Lower lobe of right lung (tissue), 2 donors: Measurements from ENCODE around the gene MBNL2. TPM values are rescaled to one million over a fixed set of nuclear protein-coding genes. Genes with fewer than 3 reads are reported as not detected.

ENCODE experiments used
- ATAC-seq, 2 donors: fragments of 200-7000 bp; cut with Tn5 transposase; one replicate each; pipeline ENCODE4 v1.9.1; 2020 to 2022; ENCODE audit warnings: mild to moderate bottlenecking in 2 of 2, moderate library complexity in 2 of 2
- DNase-seq: peaks from one replicate; pipeline ENCODE4 v3.0.0-alpha.2; 2020
- H3K27ac ChIP-seq: fragments of 200-600 bp; one replicate; pipeline ENCODE4 v1.8.0; 2022
- H3K27me3 ChIP-seq: fragments of 200-600 bp; one replicate; pipeline ENCODE4 v1.8.0; 2022; ENCODE audit warnings: low read depth
- H3K36me3 ChIP-seq: fragments of 200-600 bp; one replicate; pipeline ENCODE4 v1.8.0; 2022; ENCODE audit warnings: mild to moderate bottlenecking
- H3K4me1 ChIP-seq: fragments of 200-600 bp; one replicate; pipeline ENCODE4 v1.8.0; 2022
- H3K4me3 ChIP-seq: fragments of 200-600 bp; one replicate; pipeline ENCODE4 v1.8.0; 2022; ENCODE audit warnings: mild to moderate bottlenecking
- H3K9me3 ChIP-seq: fragments of 200-600 bp; one replicate; pipeline ENCODE4 v1.8.0; 2022
- intact Hi-C: fragments of 100-400 bp; cut with DNase I; formaldehyde crosslinking; loops from one replicate; pipeline ENCODE4 v1.11.0; 2022
- total RNA-seq: library from RNA; stranded (reverse); fragmentation: NEBNext Ultra II Directional; extraction: Animal tissue kit (Norgen Biotek cat#: 25700); gene quantifications from one replicate; pipeline ENCODE4 v1.2.1, GENCODE V29; 2021
- TF ChIP-seq, protein P1 (sequence below): fragments of 200-600 bp; IDR thresholded peaks from one replicate; pipeline ENCODE4 v1.8.0; 2022; ENCODE audit warnings: antibody characterized with exemption, mild to moderate bottlenecking
- donor health status: DM: no; HTN: yes; CAD: no; lungs with severe emphysema.

Gene MBNL2
- total RNA-seq, 1 donor from 2014 or later, result 58.2 TPM

DNA sequence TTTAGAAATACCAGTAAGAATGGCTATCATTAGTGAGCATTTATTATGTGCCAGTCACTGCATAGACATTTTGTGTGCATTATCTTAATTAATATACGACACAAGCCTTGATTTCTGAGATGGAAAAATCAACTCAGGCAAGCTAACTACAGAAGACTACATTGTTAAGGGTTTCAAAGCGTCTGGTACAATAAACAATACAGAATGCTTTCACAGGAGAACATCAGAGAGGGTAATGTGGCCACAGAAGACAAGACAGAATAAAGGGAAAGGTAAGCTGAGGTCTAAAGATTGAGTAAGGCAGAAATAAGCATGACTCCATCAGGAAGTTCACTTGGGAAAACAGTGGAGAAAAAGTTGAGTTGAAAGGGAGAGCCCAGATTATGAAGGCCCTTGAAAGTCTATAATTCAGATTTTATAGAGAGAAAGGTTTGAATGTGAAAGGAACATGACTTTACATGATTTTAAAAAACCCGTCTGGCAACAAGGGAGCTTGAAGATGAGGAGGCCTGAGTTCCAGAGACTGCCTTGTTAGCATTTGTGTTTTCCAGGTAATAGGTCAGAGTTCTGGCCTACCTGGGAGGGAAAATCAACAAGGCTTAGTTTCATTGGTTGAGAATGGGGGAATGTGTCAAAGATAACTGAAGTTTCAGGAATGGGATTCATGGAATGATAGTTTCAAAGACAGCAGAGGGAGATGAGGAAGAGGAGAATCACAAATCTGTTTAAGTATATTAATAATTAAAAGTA, 1.8 kb upstream of the MBNL2 start:
- intact Hi-C loops, result loop anchor here (5.0 to 10.0 kb wide), 2 partner anchors 106 to 122 kb away; no protein-coding TSS in a partner anchor
- peaks cover 20% of the 10 kb centered on the region for H3K4me1 ChIP-seq
- H3K27me3 ChIP-seq, result no peaks in the 10 kb centered on the region
- no peak overlapping the region for H3K4me3 ChIP-seq
- ATAC-seq (no peak), DNase-seq (no peak)
- H3K27ac ChIP-seq, result no peak overlapping the region
- TF ChIP-seq, protein P1, sequence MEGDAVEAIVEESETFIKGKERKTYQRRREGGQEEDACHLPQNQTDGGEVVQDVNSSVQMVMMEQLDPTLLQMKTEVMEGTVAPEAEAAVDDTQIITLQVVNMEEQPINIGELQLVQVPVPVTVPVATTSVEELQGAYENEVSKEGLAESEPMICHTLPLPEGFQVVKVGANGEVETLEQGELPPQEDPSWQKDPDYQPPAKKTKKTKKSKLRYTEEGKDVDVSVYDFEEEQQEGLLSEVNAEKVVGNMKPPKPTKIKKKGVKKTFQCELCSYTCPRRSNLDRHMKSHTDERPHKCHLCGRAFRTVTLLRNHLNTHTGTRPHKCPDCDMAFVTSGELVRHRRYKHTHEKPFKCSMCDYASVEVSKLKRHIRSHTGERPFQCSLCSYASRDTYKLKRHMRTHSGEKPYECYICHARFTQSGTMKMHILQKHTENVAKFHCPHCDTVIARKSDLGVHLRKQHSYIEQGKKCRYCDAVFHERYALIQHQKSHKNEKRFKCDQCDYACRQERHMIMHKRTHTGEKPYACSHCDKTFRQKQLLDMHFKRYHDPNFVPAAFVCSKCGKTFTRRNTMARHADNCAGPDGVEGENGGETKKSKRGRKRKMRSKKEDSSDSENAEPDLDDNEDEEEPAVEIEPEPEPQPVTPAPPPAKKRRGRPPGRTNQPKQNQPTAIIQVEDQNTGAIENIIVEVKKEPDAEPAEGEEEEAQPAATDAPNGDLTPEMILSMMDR, result no peak
- no peaks in the 10 kb centered on the region for H3K9me3 ChIP-seq
- H3K36me3 ChIP-seq, result no peaks in the 10 kb centered on the region

DNA sequence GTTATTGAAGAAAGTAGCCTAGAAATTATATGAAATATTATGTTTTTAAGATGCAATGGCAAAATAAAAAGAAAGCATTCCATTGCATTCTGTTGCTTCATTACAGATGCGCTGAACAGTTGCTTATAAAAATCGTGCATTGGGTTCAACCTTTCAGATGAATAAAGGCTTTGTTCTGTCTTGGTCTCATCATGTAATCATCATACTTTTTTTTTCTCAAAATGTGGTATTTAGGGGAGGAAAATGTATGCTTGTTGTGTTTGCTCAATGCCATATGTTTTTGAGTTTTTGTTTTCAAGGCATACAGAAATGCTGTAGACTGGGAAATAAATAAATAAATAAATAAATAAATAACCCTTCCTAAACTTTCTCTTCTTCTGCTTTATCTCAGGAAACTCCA, 1.1 kb upstream of the MBNL2 start:
- TF ChIP-seq, protein P1, result no peak
- intact Hi-C loops, result loop anchor here (5.0 to 10.0 kb wide), 2 partner anchors 106 to 121 kb away; no protein-coding TSS in a partner anchor

DNA sequence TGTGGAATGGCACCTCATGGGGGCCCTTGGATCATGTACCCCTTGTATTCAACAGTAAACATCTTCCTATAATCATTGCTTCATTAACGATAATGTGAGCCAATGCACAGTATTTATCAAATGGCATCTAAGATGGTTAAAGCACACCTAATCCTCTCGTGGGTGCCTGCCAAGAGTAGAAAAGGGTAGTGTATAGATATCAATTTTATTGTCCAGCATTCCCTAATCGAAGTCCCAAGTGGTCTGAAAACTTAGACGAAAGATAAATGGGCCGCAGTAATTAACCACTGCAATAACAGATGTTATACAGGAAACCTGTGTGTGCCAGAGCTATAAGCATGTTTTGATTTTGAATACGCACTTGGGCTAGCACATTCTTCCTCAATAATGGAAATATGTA, 667 bp upstream of the MBNL2 start:
- DNase-seq (no peak), ATAC-seq (no peak)
- no peaks in the 10 kb centered on the region for H3K36me3 ChIP-seq
- TF ChIP-seq, protein P1, result no peak
- peak overlapping the region; percentile 91 for H3K27ac ChIP-seq
- intact Hi-C loops, result loop anchor here (5.0 to 10.0 kb wide), 2 partner anchors 107 to 121 kb away; no protein-coding TSS in a partner anchor
- no peaks in the 10 kb centered on the region for H3K9me3 ChIP-seq
- H3K27me3 ChIP-seq, result no peaks in the 10 kb centered on the region
- peak overlapping the region; percentile 68 for H3K4me3 ChIP-seq
- peaks cover 32% of the 10 kb centered on the region for H3K4me1 ChIP-seq

More for the DNA sequence above, 1.1 kb upstream of the MBNL2 start:
- H3K4me1 ChIP-seq, result peaks cover 27% of the 10 kb centered on the region
- ATAC-seq, result no peak
- no peak overlapping the region for H3K27ac ChIP-seq
- H3K4me3 ChIP-seq, result no peak overlapping the region
- no peak for DNase-seq
- no peaks in the 10 kb centered on the region for H3K36me3 ChIP-seq
- H3K9me3 ChIP-seq, result no peaks in the 10 kb centered on the region
- no peaks in the 10 kb centered on the region for H3K27me3 ChIP-seq

DNA sequence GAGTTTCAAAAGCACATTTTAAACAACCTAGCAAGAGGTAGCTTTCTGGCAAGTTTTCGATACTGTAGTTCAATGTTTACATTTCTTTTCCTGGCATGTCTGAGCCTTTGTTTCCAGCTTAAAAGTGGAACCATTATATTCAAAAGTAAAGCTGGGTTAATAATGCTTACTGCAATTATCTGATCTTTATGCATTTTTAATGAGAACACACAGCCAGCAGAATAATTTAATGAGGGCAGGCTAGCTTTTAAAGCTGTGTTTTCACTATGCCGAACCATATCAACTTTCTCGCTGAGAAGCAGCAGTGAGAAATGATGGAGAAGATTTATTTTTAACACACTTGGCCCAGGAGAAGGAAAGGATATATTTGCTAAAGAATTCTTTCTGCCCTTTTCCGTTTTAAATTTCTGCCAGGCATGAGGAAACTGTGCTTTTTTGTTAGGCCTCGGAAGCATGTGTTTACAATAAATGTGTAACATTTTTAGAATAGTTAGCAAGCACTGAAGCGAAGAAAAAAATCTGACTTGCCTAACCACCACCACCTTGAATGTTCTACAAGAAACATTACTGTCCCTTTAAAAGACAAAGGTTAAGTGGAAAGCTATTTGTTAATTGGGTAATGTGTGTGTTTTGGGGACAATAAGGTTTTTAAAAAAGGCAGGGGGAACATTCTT, 1.0 kb downstream of the MBNL2 start:
- Histone ChIP-seq H3K36me3 (no peaks in the 10 kb centered on the region), H3K27ac (peak overlapping the region; percentile 91), H3K4me3 (peak overlapping the region; percentile 68), H3K27me3 (no peaks in the 10 kb centered on the region), H3K4me1 (peaks cover 49% of the 10 kb centered on the region), H3K9me3 (no peaks in the 10 kb centered on the region)
- intact Hi-C loops, result loop anchor here (5.0 to 10.0 kb wide), 2 partner anchors 108 to 119 kb away; no protein-coding TSS in a partner anchor
- DNase-seq (no peak), ATAC-seq (peak; percentile 1 to 13)
- TF ChIP-seq, protein P1, result no peak

DNA sequence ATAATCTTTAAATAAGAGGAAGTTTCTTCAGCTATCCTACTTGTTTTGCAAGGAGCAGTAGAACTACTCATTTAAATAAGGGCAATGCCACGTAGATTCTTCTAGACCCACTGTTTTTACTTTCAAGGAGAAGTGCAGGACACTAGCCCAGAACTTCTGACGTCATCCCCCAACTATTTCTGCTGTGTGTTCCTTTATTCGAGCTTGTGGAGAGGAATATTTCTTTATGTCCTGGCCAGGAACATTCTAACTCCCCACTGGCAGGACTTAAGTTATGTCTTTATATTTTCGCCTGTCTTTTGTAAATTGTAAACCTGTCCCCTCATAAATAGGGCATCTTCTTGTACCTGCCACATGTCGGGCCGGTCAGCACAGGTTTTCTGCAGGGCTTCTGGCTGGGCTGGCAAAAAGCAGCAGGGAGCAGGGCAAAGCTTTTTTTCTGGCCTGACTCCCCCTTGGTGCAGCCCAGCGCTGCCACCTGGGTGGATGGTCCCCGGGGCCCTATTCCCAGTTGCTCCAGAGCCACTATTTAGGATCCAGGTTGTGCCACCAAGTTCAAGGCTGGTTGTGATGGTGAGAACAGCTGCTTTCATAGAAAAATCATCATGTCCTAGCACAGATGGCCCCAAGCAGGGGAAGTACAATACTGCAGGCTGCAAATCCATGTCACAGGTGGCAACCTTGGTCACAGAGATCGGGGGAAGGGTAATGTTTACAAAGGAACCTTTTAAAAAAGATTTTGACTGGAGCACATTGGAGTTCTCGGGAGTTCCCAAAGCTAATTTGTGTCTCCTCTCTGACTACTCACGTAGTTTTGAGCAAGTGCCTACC, 1.8 kb downstream of the MBNL2 start:
- ATAC-seq, result peak; percentile 78 to 81
- H3K27me3 ChIP-seq, result no peaks in the 10 kb centered on the region
- H3K4me3 ChIP-seq, result peak overlapping the region; percentile 68
- peak overlapping the region; percentile 91 for H3K27ac ChIP-seq
- TF ChIP-seq, protein P1, result no peak
- intact Hi-C loops, result loop anchor here (5.0 to 10.0 kb wide), 2 partner anchors 109 to 118 kb away; no protein-coding TSS in a partner anchor
- H3K36me3 ChIP-seq, result no peaks in the 10 kb centered on the region
- no peak for DNase-seq
- no peaks in the 10 kb centered on the region for H3K9me3 ChIP-seq
- H3K4me1 ChIP-seq, result peaks cover 56% of the 10 kb centered on the region
